Type B pancreatic cell (in vitro differentiated cells): ENCODE measurements around the gene KRTAP20-3. TPM values are rescaled to one million over a fixed set of nuclear protein-coding genes. Genes with fewer than 3 reads are reported as not detected.

Experiments
- DNase-seq: peaks from one replicate; pipeline ENCODE4 v3.0.0; 2021; ENCODE audit warnings: mixed read lengths; ENCODE audit not compliant: unreplicated experiment; ENCODE audit errors: extremely low spot score
- H3K27ac Mint-ChIP-seq: 2 replicates; pipeline ENCODE4 v1.8.0; 2021; ENCODE audit warnings: mild to moderate bottlenecking, mixed read lengths
- H3K27me3 Mint-ChIP-seq: 2 replicates; pipeline ENCODE4 v1.8.0; 2021; ENCODE audit warnings: mixed read lengths
- H3K36me3 Mint-ChIP-seq: 2 replicates; pipeline ENCODE4 v1.8.0; 2021; ENCODE audit warnings: mixed read lengths
- H3K4me1 Mint-ChIP-seq: one replicate; pipeline ENCODE4 v1.8.0; 2021; ENCODE audit warnings: mixed read lengths; ENCODE audit not compliant: unreplicated experiment
- H3K4me3 Mint-ChIP-seq: 2 replicates; pipeline ENCODE4 v1.8.0; 2021; ENCODE audit warnings: mild to moderate bottlenecking, mixed read lengths
- H3K9me3 Mint-ChIP-seq: 2 replicates; pipeline ENCODE4 v1.8.0; 2021; ENCODE audit warnings: mixed read lengths
- total RNA-seq: library from RNA; stranded (reverse); gene quantifications from 2 replicates; pipeline ENCODE4 v1.2.1, GENCODE V29; 2021; ENCODE audit warnings: low replicate concordance
- TF ChIP-seq, protein P1 (sequence below): fragments of 200-600 bp; sonication (generic); conservative IDR thresholded peaks from 2 replicates; pipeline ENCODE4 v1.5.0; 2021; ENCODE audit warnings: antibody characterized with exemption, mild to moderate bottlenecking

Gene KRTAP20-3
- total RNA-seq, 1 donor from 2014 or later: not detected

DNA sequence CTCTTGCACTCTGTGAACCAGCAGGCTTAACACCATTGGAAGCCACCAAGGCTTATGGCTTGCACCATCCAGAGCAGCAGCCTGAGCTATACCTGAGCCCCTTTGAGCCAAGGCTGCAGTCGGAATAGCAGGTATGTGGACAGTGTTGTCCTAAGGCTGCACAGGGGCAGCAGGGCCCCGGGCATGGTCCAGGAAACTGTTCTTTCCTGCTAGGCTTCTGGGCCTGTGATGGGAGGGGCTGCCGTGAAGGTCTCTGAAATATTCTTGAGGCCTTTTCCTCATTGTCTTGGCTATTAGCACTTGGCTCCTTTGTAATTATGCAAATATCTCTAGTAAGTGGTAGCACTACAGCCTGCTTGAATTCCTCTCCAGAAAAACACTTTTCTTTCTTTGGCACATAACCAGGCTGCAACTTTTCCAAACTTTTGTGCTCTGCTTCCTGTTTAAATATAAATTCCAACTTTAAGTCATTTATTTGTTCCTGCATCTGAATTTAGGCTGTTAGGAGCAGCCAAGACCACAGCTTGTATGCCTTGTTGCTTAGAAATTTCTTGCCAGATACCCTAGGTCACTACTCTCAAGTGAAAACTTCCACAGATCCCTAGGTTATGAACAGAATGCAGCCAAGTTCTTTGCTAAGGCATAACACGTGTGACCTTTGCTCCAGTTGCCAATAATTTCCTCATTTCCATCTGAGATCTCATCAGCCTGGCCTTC lies 17.1 kb upstream of the KRTAP20-3 start:
- TF ChIP-seq, protein P1, sequence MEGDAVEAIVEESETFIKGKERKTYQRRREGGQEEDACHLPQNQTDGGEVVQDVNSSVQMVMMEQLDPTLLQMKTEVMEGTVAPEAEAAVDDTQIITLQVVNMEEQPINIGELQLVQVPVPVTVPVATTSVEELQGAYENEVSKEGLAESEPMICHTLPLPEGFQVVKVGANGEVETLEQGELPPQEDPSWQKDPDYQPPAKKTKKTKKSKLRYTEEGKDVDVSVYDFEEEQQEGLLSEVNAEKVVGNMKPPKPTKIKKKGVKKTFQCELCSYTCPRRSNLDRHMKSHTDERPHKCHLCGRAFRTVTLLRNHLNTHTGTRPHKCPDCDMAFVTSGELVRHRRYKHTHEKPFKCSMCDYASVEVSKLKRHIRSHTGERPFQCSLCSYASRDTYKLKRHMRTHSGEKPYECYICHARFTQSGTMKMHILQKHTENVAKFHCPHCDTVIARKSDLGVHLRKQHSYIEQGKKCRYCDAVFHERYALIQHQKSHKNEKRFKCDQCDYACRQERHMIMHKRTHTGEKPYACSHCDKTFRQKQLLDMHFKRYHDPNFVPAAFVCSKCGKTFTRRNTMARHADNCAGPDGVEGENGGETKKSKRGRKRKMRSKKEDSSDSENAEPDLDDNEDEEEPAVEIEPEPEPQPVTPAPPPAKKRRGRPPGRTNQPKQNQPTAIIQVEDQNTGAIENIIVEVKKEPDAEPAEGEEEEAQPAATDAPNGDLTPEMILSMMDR: no peak

GRCh38 chr21:30628109-30628508 lies 14.6 kb upstream of the KRTAP20-3 start:
- no peaks in the 10 kb centered on the region for H3K36me3 Mint-ChIP-seq
- no peaks in the 10 kb centered on the region for H3K27me3 Mint-ChIP-seq
- H3K4me1 Mint-ChIP-seq: no peaks in the 10 kb centered on the region
- no peak for DNase-seq
- TF ChIP-seq, protein P1: no peak
- no peak overlapping the region for H3K27ac Mint-ChIP-seq
- no peak overlapping the region for H3K4me3 Mint-ChIP-seq
- H3K9me3 Mint-ChIP-seq: no peaks in the 10 kb centered on the region

More for the DNA sequence above, 17.1 kb upstream of the KRTAP20-3 start:
- no peaks in the 10 kb centered on the region for H3K27me3 Mint-ChIP-seq
- no peak overlapping the region for H3K27ac Mint-ChIP-seq
- H3K9me3 Mint-ChIP-seq: no peaks in the 10 kb centered on the region
- H3K4me3 Mint-ChIP-seq: no peak overlapping the region
- no peak for DNase-seq
- no peaks in the 10 kb centered on the region for H3K4me1 Mint-ChIP-seq
- no peaks in the 10 kb centered on the region for H3K36me3 Mint-ChIP-seq

- TF ChIP-seq, protein P1: no peak
- H3K36me3 Mint-ChIP-seq: no peaks in the 10 kb centered on the region
Observed at GRCh38 chr21:30629200-30629599, 13.5 kb upstream of the KRTAP20-3 start.

DNA sequence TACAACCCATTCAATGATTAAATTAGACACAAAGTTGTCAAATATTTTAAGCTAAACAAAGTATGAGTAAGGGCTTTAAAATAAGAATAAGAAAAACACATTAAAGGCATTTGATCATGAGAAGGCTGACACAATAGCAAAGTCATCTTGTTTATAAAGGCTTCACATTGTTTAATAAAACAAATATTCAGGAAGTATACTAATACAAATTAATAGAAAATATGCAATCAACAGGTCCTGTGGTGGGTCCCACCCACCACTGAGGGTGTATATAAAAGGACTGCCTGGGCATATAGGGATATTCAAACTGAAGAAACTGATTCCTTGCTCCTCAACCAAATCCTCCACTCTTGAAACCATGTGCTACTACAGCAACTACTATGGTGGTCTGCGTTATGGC lies 7.8 kb upstream of the KRTAP20-3 start, which contains the start of gene KRTAP20-2:
KRTAP20-2 (plus strand) TSS at position 301 of the 400 bp plus-strand sequence; CDS start at position 359, 58 bp downstream.
- Mint-ChIP-seq H3K9me3 (no peaks in the 10 kb centered on the region), H3K27ac (no peak within 1 kb of the TSS), H3K4me3 (no peak within 1 kb of the TSS), H3K27me3 (no peaks in the 10 kb centered on the region), H3K4me1 (no peaks in the 10 kb centered on the region), H3K36me3 (no peaks in the 10 kb centered on the region)
- no peak for DNase-seq
- TF ChIP-seq, protein P1: no peak

More at GRCh38 chr21:30629200-30629599, 13.5 kb upstream of the KRTAP20-3 start:
- no peaks in the 10 kb centered on the region for H3K4me1 Mint-ChIP-seq
- H3K4me3 Mint-ChIP-seq: no peak overlapping the region
- H3K27me3 Mint-ChIP-seq: no peaks in the 10 kb centered on the region
- no peak overlapping the region for H3K27ac Mint-ChIP-seq
- no peaks in the 10 kb centered on the region for H3K9me3 Mint-ChIP-seq
- no peak for DNase-seq

GRCh38 chr21:30638686-30639085 lies 4.0 kb upstream of the KRTAP20-3 start:
- no peak overlapping the region for H3K4me3 Mint-ChIP-seq
- TF ChIP-seq, protein P1: no peak
- H3K36me3 Mint-ChIP-seq: no peaks in the 10 kb centered on the region
- H3K27me3 Mint-ChIP-seq: no peaks in the 10 kb centered on the region
- H3K9me3 Mint-ChIP-seq: no peaks in the 10 kb centered on the region
- no peaks in the 10 kb centered on the region for H3K4me1 Mint-ChIP-seq
- no peak overlapping the region for H3K27ac Mint-ChIP-seq
- no peak for DNase-seq
